Cerebellar cortex (tissue), 1 donor: ENCODE results near the gene POLE3.
"Not testable (repeated sequence)": the region's sequence is repeated elsewhere in the genome, so short reads cannot be mapped to it uniquely, and the experiment has no call there.

Experiments used
- DNase-seq: peaks from one replicate; pipeline ENCODE4 v3.0.0-alpha.2; 2015; ENCODE audit warnings: low spot score

The POLE3 gene

DNA sequence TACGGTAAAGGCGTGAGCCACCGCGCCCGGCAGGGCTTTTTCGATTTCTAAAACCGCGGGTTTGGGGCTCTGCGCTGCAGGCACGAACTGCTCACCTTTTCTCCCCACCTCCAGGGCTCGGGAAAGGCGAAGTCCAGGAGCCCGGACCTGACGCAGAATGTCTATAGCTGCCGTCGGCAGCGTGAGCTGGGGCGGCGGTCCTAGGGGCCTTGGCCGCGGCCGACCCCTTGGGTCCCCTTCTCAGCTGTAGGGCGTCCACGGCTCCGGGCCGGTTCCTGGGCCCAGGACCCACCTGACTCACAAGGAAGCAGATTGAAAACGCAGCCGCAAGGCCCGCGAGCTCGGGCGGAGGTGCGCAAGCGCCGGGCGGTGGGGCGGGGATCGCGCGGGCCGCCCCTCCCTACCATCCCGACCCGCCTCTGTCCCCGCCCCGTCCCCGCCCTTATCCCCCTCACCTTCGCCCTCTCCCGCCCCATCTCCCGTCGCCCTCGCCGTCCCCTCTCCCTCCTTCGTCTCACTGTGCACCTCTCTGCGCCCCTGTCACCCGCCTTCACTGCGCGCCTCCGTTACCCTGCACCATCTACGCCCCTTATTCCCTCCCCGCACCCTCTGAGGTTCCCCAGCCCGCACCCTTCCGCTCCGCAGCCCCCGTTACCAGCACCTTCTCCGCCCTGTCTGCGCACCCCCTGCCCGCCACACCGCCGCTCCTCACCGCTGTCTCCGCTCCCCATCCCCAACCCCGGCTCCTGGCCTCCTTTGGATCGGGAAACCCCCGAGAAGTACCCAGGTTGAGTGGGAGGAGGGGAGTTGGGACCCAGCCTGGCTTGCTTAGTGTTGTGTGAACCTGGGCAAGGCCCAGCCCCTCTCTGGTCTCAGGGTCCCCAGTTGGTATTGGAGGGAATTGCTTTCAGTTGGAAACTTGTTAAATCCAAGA, 33.6 kb downstream of the POLE3 start, which contains the start of gene HDHD3:
Gene HDHD3 (minus strand): TSS at position 353 of the 934 bp plus-strand sequence. CDS start 2,632 bp downstream, outside the sequence.
- peak; percentile 83 for DNase-seq

DNA sequence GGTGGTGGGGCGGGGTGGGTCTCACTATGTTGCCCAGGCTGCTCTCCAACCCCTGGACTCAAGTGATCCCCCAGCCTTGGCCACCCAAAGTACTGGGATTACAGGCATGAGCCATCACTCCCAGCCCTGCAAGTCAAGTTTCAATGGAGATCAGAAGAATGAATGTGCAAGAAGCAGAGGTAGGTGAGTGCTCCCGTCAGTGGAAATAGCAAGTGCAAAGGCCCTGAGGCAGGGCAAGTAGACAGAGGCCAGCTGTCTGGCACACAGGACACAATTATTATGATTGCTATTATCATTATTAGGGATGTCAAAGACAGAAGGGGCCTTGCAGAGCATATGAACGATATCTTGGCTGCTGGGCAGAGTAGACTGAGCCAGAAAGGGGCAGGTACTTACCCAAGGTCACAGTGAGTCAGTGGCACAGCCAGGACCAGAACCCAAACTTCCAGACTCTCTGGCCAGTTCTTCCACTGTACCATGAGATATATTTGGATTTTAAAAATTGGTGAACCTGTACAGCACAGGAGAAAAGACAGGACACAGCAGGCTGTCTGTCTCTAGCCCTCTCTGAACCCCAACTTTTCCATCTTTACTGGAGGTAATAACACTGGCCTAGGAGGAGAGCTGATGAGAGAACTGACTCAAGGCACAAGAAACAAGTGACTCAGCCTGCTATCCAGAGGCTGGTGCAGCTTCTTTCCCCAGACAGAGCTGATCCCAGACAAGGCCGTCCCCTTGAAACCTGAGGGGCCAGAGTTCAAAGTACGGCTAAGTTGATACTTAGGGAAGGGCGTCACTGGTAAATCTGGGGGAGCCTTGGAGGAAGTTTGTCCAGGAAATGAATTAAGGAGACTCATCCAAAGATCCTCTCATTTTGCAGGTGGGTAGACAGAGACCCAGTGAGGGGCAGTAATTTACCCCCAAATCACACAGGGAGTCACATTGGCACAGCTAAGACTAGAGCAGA, 35.1 kb downstream of the POLE3 start:
- no peak for DNase-seq

DNA sequence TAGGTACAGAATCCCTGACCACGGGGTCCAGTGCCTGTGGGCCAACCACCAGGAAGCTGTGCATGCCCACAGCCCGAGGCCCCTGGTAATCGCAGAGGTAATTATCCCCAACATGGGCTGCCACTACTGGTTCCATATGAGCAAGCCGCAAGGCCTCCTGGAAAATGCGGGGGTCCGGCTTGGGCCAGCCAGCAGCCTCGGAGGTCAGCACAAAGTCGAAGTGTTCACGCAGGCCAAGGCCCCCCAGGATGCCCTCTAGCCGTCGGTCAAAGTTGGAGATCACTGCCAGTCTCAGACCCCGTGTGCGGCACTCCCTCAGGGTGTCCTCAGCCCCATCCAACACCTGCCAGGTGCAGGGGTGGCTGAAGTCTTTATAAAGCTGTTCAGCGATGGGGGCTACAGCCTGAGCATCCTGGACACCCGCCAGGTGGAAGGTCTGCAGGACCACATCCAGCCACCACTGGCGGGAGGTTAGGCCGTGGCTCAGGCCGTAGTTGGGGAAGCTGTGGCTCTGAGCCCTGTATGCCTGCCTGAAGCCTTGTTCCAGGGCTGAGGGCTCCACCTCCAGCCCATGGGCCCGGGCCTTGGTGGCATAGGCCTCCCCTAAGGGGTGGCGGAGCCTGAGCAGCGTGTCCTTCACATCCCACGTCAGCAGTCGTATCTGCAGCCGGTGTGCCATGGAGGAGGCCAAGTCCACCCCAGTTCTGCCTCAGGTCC, 36.6 kb downstream of the POLE3 start:
- no peak for DNase-seq

DNA sequence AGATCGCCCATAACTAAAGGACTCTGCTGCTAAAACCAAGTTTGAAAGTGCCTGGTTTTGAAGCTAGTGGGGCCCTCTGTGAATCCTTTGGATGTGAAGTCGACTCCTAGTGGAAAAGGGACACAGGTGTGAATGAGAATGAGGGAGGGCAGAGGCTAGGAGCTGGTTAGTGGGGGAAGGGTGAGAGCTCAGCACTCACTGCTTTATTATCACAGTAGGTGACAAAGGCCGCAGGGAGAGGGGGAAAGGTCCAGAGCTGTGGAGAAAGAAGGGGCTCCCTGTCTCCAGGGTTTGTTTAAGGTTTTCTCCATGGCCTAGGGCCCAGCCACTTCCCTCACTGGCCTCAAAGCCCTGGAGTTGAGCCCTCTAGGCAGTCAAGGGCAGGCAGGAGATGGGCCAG, 37.2 kb downstream of the POLE3 start:
- DNase-seq = no peak

DNA sequence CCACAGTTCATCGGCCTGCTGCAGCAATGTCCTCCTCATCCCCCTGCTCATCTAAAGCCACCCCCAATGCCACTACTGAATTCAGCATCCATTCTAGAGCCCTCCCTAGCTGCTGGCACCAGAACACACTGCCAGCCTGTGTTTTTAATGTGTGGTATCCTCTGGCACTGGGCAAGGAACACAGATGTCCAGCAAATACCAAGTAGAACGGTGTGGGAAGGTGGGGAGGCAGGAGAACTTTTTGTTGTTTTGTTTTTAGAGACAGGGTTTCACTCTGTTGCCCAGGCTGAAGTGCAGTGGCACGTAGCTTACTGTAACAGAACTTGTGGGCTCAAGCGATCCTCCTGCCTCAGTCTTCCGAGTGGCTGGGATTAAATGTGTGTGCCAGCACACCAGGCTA, 38.4 kb downstream of the POLE3 start:
- DNase-seq = no peak

DNA sequence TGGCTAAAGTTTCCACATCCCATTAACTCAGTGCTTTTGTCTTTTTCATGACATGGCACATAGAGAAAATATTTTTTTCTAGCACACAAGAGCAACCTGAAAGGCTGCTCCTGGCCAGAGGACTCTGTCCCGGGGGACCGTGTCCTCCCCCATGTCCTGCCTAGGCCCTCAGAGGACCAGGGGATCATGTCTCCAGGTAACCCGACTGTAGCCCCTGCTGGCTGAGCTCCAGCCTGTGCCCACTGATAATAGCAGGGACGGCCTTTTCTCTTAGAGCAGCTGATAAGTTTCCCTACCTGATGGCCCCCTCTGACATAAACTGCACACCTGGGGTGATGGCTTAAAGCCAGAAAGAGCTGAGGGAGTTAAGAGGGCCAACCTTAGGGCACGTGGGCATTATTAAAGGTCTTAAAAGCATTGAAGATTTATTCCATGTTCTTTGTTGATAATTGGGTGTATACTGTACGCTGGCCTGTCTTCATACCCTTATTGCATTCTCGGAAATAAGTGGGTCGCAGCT, 39.6 kb downstream of the POLE3 start:
- no peak for DNase-seq

DNA sequence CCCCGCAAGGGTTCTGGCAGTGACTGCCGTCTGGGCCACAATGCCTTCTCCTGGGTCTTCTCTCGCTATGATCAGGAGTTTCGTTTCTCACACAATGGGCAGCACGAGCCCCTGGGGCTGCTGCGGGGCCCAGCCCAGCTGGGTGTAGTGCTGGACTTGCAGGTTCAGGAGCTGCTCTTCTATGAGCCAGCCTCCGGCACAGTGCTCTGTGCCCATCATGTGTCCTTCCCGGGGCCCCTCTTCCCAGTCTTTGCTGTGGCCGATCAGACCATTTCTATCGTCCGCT, 40.7 kb downstream of the POLE3 start:
- no peak for DNase-seq

DNA sequence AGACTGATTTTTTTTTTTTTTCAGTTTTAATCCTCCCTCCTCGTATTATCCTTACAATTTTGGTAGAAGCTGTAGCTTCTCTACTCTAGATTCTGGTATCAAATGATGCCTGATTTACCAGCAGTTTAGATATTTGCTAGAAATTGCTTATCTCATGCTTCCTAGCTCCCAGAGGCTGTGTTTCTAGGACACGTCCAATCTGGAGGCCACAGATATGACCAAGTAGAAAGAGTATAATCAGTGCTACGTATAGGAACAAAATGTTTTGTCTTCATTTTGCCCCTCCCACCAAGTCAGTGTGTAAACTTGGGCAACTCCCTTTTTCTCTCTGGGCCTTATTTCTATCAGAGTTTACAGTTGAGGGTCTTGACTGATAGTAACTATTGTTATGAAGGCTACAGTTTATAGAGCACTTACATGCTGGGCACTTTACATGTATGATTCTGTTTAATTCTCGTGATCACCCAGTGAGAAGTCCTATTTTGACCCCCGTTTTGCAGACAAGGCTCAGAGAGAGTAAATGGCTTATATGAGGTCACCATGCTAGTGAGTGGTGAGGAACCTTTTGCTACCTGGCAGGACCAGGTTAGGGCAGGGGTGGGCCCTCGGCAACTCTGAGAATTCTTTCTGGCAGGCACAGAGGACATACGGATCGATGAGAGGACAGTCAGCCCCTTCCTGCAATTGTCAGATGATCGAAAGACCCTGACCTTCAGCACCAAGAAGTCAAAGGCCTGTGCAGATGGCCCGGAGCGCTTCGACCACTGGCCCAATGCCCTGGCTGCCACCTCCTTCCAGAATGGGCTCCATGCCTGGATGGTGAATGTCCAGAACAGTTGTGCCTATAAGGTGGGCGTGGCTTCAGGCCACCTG, 41.3 kb downstream of the POLE3 start:
- DNase-seq = no peak

DNA sequence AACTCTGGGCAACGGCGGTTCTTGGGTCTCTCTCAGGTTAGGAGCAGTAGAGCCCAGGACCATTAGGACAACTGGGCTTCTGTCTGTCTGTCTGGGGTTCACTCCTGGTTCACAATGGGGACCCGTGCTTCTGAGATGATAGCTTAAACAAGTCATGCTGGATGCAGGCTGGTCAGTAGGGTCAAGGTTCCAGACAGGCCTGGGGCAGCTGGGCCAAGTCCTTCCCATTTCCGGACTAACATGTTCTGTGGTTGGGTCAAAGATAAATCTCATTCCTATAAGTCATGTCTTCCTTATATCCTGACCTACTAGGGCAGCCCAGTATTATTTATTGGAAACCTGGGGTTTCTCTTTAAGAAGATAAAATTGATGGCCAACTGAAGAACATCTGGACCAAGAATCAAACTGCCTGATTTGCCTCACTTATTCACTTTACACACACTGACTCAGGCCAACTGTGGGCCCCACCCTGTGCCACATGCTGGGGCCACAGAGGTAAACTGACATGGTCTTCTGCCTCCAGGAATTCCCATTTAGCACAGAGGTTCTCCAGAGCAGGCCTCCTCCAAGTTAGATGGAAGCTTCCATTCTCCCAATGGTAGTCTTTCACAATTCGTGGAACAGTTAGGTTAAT, 42.0 kb downstream of the POLE3 start:
- no peak for DNase-seq

DNA sequence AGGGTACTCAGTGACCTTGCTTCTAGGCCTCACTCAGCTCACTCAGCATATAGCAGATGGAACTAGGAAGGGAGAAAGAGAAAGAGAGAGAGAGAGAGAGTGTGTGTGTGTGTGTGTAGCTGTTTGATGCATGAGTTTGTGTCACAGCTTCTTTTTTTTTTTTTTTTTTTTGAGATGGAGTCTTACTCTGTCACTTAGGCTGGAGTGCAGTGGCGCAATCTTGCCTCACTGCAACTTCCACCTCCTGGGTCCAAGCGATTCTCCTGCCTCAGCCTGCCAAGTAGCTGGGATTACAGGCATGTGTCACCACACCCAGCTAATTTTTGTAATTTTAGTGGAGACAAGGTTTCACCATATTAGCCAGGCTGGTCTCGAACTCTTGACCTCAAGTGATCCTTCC, 44.8 kb downstream of the POLE3 start:
- not testable (repeated sequence) for DNase-seq

DNA sequence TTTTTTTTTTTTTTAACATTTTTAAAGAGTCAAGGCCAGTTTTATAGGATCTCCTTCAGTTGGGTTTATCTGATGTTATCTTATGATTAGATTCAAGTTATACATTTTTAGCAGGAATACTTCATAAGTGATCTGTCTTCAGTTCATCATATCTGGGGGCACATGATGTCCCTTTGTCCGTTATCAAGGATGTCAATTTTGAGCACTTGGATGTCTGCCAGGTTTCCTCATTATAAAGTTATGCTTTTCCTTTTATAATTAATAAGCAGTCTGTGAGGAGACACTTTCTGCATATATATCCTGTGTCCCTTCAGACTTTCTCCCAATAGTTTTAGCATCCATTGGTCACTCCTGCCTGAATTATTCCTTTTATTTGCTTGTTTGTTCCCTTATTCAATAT, 45.5 kb downstream of the POLE3 start:
- no peak for DNase-seq

DNA sequence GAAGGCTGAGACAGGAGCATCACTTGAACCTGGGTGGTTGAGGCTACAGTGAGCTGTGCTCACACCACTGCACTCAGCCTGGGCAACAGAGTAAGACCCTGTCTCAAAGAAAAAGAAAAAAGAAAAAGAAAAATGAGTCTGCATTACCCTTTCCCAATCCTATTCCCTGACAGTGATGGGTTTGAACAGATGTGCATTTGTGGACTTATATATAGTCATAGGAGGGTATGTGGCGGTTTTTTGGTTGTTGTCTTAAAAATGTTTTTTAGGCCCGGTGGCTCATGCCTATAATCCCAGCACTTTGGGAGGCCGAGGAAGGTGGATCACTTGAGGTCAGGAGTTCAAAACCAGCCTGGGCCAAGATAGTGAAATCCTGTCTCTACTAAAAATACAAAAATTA, 47.1 kb downstream of the POLE3 start:
- no peak for DNase-seq

DNA sequence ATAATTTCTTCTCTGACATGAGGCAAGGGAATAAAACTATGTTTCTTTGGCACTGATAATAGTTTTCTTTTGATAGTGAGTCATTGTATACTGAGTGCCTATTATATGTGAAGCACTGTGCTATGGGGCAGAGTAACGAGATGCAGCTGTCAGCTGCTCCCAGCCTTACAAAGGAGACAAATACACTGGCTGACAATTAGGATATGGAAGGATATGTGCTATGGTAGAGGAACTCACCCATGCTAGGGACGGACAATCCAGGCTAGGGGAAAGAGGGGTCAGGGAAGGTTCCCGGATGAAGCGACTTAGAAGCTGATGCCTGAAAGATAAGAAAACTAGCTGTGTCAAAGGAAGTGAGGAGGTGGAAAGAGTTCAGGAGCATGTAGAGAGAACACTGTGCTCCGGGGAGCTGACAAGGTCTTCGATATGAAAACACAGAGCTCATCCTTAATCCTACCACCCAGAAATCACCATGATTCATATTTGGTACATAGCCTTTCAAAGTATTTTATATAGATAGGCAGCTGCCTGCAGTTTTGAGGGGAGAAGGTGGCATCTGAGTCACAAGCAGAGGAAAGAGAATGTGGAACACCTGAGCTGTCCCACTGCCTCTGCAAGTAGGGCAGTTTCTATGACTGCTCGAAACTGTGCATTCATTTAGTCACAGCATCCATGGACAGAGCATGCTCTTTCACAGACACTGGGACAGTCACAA, 49.0 kb downstream of the POLE3 start:
- no peak for DNase-seq

DNA sequence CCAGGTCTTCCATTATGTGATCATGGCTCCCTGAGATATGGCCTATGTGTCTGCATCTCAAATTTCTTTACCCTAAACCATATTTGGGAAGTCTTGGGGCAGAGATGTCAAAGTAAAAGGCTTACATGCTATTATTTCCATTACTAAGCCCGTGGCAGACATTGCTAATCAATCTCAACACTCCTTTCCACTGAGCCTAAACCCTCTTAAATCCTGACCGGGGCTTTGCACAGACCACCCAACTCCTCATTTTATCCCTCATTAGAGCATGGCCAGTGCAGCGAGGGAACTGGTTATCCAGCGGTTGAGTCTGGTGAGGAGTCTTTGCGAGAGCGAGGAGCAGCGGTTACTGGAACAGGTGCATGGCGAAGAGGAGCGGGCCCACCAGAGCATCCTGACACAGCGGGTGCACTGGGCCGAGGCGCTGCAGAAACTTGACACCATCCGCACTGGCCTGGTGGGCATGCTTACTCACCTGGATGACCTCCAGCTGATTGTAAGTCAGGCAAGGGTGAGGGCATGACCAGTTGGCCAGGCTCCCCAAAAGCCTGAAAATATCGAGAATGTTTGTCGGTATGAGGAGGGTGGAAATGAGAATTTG, 50.1 kb downstream of the POLE3 start:
- DNase-seq = no peak

DNA sequence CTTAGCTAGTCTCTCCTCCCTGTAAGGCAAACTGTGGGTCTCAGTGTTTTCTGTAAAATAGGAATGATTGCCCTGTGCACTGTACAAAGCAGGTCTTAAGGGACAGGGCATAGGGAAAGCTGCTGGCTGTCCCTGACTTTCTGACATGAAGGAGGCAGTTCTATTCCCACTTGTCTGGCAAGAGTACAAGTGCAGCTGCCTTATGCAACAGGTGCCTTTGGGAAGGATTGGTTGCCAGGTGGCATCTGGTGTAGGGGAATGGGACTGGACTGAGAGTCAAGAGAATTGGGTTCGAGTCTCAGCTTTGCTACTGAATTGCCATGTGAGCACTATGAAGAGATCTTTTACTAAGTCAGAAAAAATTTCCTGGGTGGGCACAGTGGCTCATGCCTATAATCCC, 51.1 kb downstream of the POLE3 start:
- no peak for DNase-seq
